Measurements from ENCODE around the gene EN1.

EN1 gene

GRCh38 chr2:118817469-118817868, 30.0 kb downstream of the EN1 start:
- no peak for DNase-seq (ENCODE audit: low spot score)

GRCh38 chr2:118816669-118817068, 30.8 kb downstream of the EN1 start:
- DNase-seq (ENCODE audit: low spot score): no peak

- DNase-seq (ENCODE audit: low spot score): no peak
Measured at GRCh38 chr2:118815731-118816130, 31.7 kb downstream of the EN1 start.

- DNase-seq (ENCODE audit: low spot score): no peak
Measured at GRCh38 chr2:118815314-118815713, 32.1 kb downstream of the EN1 start.

- DNase-seq (ENCODE audit: low spot score): peak; percentile 23
Measured at GRCh38 chr2:118814368-118814767, 33.1 kb downstream of the EN1 start.

GRCh38 chr2:118813601-118814339, 33.7 kb downstream of the EN1 start:
- DNase-seq (ENCODE audit: low spot score): no peak

GRCh38 chr2:118813111-118813510, 34.3 kb downstream of the EN1 start:
- no peak for DNase-seq (ENCODE audit: low spot score)

GRCh38 chr2:118812552-118812951, 34.9 kb downstream of the EN1 start:
- peak; percentile 23 for DNase-seq (ENCODE audit: low spot score)

- no peak for DNase-seq (ENCODE audit: low spot score)
Measured at GRCh38 chr2:118811514-118812115, 35.8 kb downstream of the EN1 start.

GRCh38 chr2:118810766-118811165, 36.7 kb downstream of the EN1 start:
- no peak for DNase-seq (ENCODE audit: low spot score)

GRCh38 chr2:118808429-118808809, 39.0 kb downstream of the EN1 start:
- peak; percentile 56 for DNase-seq (ENCODE audit: low spot score)

- DNase-seq (ENCODE audit: low spot score): peak; percentile 49
Measured at GRCh38 chr2:118807668-118808428, 39.6 kb downstream of the EN1 start.

GRCh38 chr2:118806797-118807667, 40.4 kb downstream of the EN1 start:
- no peak for DNase-seq (ENCODE audit: low spot score)

GRCh38 chr2:118805064-118805690, 42.3 kb downstream of the EN1 start:
- no peak for DNase-seq (ENCODE audit: low spot score)

- DNase-seq (ENCODE audit: low spot score): no peak
Measured at GRCh38 chr2:118803012-118803411, 44.4 kb downstream of the EN1 start.

GRCh38 chr2:118801151-118801550, 46.3 kb downstream of the EN1 start:
- no peak for DNase-seq (ENCODE audit: low spot score)

GRCh38 chr2:118800736-118801135, 46.7 kb downstream of the EN1 start:
- no peak for DNase-seq (ENCODE audit: low spot score)

GRCh38 chr2:118794546-118794945, 52.9 kb downstream of the EN1 start:
- DNase-seq (ENCODE audit: low spot score): no peak
